Stimulated activated effector memory CD8-positive, alpha-beta T cell treated with anti-CD3 and anti-CD28 coated beads, Interleukin-12 subunit alpha, Interleukin-12 subunit beta, amount 100 ng/mL, for 72 hours (primary cell): Measurements from ENCODE around the gene LANCL3.
A peak's percentile ranks its signal among the peaks of the same experiment; 100 is the strongest.
"Not testable (repeated sequence)": the region's sequence is repeated elsewhere in the genome, so short reads cannot be mapped to it uniquely, and the experiment has no call there.

Source experiments
- ATAC-seq: fragments of 150-1000 bp; cut with Tn5 transposase; 2 replicates; pipeline ENCODE4 v1.10.0; 2021
- DNase-seq, 2 donors: peaks; one replicate each; pipeline ENCODE4 v3.0.0; 2021 to 2022; ENCODE audit warnings: low spot score in 2 of 2
- H3K27ac Mint-ChIP-seq: one replicate; pipeline ENCODE4 v1.8.0; 2022; ENCODE audit warnings: mild to moderate bottlenecking, mixed read lengths
- H3K36me3 Mint-ChIP-seq: one replicate; pipeline ENCODE4 v1.8.0; 2022; ENCODE audit warnings: mild to moderate bottlenecking, mixed read lengths
- H3K4me1 Mint-ChIP-seq: one replicate; pipeline ENCODE4 v1.8.0; 2022; ENCODE audit warnings: mixed read lengths
- H3K4me3 Mint-ChIP-seq: one replicate; pipeline ENCODE4 v1.8.0; 2022; ENCODE audit warnings: mild to moderate bottlenecking, mixed read lengths
- H3K9me3 Mint-ChIP-seq: one replicate; pipeline ENCODE4 v1.8.0; 2022; ENCODE audit warnings: mixed read lengths

LANCL3 gene

DNA sequence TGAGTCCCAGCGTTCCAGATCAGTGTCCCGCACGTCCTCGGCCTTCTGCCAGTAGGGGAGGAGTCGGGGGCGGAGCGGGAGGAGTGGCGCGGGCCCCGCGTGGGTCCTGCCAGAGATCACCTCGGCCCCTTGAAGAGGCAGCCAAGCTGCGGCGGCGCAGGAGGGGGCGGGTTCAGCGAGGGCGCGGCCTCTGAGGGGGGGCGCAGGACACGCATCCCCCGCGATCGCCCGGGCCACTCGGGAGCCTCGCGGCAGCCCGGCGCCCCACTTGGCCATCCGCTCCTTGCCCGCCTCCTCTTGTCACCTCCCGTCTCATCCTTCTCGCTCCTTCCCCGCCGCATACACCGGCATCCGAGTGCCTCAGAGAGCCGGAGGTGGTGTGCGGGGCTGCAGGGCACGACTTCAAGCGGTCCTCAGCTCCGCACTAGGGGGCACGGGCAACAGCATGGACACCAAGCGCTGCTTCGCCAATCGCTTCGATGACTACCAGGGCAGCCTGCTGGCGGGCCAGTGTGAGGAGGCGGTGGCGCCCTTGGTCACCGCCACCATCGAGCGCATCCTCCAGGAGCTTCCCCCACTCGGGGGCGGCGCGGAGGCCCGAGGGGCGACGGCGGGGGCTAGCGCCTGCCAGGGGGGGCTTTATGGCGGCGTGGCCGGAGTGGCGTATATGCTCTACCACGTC, at the start of gene LANCL3:
Gene LANCL3 (plus strand): TSS at position 236 of the 682 bp plus-strand sequence. CDS start 210 bp downstream, at position 446.
- DNase-seq (peak; percentile 2 to 55), ATAC-seq (peak; percentile 68)
- Mint-ChIP-seq H3K27ac (peak within 1 kb of the TSS; percentile 33), H3K4me3 (peak within 1 kb of the TSS; percentile 77), H3K4me1 (peaks cover 13% of the 10 kb centered on the region)
- not testable (repeated sequence) for H3K36me3 Mint-ChIP-seq, H3K9me3 Mint-ChIP-seq

DNA sequence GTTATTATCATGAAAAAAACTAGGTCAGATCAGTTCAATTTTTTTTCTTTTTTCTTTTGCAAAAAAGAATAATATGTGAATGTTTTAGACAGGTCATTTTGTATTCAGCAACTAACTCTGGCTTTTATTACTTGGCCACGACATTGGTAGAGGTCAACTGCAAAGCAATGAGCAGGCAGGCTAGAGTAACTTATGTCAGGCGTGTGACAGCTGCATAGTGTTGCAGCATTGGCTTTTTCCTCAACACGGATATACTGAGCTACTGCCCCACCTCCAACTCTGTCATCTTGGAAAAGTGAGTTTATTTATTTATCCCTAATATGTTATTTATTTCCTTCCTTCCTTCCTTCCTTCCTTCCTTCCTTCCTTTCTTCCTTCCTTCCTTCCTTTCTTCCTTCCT, 47.8 kb upstream of the LANCL3 start:
- not testable (repeated sequence) for ATAC-seq, DNase-seq, H3K36me3 Mint-ChIP-seq, H3K9me3 Mint-ChIP-seq, H3K4me1 Mint-ChIP-seq, H3K4me3 Mint-ChIP-seq, H3K27ac Mint-ChIP-seq

DNA sequence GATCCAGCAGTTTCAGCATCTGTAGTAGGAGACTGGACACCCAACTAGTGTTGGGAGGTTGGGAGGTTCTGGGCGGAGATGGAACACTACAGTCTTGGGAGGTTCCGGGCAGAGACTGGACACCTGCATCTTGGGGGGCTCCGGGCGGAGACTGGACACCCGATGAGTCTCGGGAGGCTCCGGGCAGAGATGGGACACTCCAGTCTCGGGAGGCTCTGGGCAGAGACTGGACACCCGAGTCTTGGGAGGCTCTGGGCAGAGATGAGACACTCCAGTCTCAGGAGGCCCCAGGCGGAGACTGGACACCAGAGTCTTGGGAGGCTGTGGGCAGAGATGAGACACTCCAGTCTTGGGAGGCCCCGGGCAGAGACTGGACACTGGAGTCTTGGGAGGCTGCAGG, 29.5 kb upstream of the LANCL3 start:
- Mint-ChIP-seq H3K36me3 (no peaks in the 10 kb centered on the region), H3K27ac (no peak overlapping the region), H3K9me3 (no peaks in the 10 kb centered on the region), H3K4me1 (no peaks in the 10 kb centered on the region), H3K4me3 (no peak overlapping the region)
- ATAC-seq (no peak), DNase-seq (no peak)

DNA sequence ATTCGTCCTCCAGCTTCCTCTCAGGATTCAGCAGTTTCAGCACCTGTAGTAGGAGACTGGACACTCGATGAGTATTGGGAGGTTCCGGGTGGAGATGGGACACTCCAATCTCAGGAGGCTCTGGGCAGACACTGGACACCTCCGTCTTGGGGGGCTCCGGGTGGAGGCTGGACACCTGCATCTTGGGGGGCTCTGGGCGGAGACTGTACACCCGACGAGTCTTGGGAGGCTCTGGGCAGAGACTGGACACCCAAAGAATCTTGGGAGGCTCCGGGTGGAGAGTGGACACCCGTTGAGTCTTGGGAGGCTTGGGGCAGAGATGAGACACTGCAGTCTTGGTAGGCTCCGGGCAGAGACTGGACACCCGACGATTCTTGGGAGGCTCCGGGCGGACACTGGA, 28.7 kb upstream of the LANCL3 start:
- Mint-ChIP-seq H3K9me3 (no peaks in the 10 kb centered on the region), H3K27ac (no peak overlapping the region), H3K4me3 (no peak overlapping the region), H3K36me3 (no peaks in the 10 kb centered on the region), H3K4me1 (no peaks in the 10 kb centered on the region)
- ATAC-seq = no peak
- no peak for DNase-seq

DNA sequence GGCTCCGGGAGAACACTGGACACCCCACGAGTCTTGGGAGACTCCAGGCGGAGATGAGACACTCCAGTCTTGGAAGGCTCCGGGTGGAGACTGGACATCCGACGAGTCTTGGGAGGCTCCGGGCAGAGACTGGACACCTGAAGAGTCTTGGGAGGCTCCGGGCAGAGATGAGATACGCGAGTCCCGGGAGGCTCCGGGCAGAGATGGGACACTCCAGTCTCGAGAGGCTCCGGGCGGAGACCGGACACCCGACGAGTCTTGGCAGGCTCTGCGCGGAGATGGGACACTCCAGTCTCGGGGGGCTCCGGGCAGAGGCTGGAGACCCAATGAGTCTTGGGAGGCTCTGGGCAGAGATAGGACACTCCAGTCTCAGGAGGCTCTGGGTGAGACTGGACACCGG, 28.1 kb upstream of the LANCL3 start:
- no peaks in the 10 kb centered on the region for H3K4me1 Mint-ChIP-seq
- no peak for ATAC-seq
- DNase-seq = no peak

DNA sequence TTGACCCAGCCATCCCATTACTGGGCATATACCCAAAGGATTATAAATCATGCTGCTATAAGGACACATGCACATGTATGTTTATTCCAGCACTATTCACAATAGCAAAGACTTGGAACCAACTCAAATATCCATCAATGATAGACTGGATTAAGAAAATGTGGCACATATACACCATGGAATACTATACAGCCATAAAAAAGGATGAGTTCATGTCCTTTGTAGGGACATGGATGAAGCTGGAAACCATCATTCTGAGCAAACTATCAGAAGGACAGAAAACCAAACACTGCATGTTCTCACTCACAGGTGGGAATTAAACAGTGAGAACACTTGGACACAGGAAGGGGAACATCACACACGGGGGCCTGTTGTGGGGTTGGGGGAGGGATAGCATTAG, 26.9 kb upstream of the LANCL3 start:
- H3K9me3 Mint-ChIP-seq, H3K36me3 Mint-ChIP-seq, H3K4me1 Mint-ChIP-seq, H3K4me3 Mint-ChIP-seq, DNase-seq, ATAC-seq, H3K27ac Mint-ChIP-seq: not testable (repeated sequence)

More for the DNA sequence above, 28.1 kb upstream of the LANCL3 start:
- Mint-ChIP-seq H3K9me3 (no peaks in the 10 kb centered on the region), H3K27ac (no peak overlapping the region), H3K4me3 (no peak overlapping the region), H3K36me3 (no peaks in the 10 kb centered on the region)

DNA sequence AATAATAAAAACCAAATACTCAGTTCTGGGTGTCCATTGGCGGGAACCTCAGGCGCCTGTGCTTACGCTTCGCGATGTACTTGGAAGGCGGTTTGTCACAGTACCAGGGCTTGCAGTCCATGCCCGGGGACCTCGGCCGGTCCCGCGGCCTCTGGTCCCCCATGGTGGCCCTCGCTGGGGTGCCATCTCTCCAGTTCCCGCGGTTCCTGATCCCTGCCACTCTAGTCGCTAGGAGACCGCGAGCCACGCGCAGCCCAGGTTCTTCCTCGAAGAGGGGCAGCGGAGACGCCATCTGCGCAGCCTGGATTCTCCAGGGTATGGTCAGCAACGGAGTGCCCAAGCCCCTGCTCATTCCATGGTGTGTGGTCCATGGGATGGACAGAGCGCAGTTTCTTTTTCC, 26.4 kb upstream of the LANCL3 start:
- no peak for ATAC-seq
- H3K36me3 Mint-ChIP-seq = no peaks in the 10 kb centered on the region
- H3K27ac Mint-ChIP-seq = no peak overlapping the region

DNA sequence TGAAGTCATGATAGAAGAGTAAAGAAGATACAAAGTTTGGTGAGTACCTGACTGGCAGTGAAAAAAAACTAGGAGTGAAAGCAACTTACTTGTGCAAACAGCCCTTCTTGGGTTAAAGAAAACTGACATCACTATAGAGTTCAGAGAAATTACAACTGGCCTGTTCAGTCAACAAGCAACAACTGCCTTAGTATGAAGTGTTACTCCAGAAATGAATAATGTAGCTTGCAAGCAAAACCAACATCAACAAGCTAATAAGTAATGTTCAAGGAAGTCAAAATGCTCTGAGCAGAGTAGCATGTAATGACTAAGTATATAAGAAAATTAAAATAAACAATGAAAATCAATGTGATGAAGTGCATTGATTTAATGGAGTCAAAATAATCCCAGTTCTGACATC, 21.8 kb upstream of the LANCL3 start:
- H3K9me3 Mint-ChIP-seq, H3K4me1 Mint-ChIP-seq, H3K4me3 Mint-ChIP-seq, DNase-seq, H3K36me3 Mint-ChIP-seq, H3K27ac Mint-ChIP-seq: not testable (repeated sequence)
- ATAC-seq = peak; percentile 58

More for the DNA sequence above, 26.4 kb upstream of the LANCL3 start:
- no peak for DNase-seq
- Mint-ChIP-seq H3K4me3 (no peak overlapping the region), H3K4me1 (no peaks in the 10 kb centered on the region), H3K9me3 (no peaks in the 10 kb centered on the region)

DNA sequence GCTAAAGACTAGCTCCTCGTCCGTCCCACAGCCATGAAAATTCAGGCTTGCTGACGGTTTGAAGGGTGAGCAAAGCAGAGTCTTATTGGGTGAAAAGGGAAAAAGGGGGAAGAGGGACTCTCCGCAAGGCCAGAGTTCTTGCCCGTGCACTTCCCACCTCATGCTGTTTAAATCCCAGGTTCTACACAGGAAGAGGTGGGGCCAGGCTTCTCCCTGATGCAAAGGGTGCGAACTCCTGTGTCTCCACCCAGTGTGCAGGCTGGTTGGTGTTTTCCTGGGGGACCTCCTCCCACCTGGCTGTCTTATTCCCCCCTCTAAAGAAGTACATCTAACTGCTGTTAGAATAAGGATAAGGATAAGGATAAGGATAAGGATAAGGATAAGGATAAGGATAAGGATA, 18.0 kb upstream of the LANCL3 start:
- Mint-ChIP-seq H3K4me1 (no peaks in the 10 kb centered on the region), H3K9me3 (no peaks in the 10 kb centered on the region), H3K27ac (no peak overlapping the region), H3K4me3 (no peak overlapping the region), H3K36me3 (no peaks in the 10 kb centered on the region)
- no peak for DNase-seq
- no peak for ATAC-seq

DNA sequence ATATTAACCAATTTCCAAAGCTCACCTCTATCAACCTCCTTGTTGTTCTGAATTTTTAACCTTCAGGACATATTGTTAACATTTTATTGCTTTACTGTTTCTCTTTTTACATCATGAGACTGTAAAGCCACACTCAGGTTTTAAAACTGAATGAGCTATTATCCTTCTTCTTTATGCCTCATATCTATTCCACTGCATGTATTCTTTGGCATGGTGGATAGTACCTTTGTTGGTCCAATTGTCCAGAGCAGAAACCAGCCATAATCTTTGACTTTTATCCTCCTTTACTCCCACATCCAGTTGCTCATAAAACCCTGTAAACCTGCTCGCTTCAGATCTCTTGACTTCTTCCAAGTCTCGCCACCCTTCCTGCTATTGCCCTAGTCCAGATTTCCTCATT, 6.2 kb upstream of the LANCL3 start:
- H3K9me3 Mint-ChIP-seq, H3K4me1 Mint-ChIP-seq, ATAC-seq, DNase-seq, H3K36me3 Mint-ChIP-seq, H3K27ac Mint-ChIP-seq, H3K4me3 Mint-ChIP-seq: not testable (repeated sequence)

DNA sequence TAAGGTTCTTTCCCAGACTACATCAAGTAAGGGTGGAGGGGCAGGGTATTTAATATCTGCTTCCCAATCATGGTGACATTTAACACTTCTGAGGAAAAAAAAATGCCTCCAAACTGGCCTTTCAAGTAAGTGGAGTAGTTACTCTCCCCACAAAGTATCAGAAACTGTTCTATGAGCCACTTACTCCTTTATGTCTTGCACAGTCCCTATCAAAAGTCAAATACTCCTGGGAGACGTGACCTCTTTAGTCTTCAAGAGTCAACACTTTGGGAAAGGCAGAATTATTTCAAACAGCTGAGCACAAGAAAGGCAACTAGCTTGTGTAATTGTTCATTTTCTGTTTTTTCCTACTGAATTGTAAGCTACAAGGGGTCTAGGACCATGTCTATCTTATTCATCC, 1.1 kb upstream of the LANCL3 start:
- DNase-seq, ATAC-seq, H3K36me3 Mint-ChIP-seq: not testable (repeated sequence)

DNA sequence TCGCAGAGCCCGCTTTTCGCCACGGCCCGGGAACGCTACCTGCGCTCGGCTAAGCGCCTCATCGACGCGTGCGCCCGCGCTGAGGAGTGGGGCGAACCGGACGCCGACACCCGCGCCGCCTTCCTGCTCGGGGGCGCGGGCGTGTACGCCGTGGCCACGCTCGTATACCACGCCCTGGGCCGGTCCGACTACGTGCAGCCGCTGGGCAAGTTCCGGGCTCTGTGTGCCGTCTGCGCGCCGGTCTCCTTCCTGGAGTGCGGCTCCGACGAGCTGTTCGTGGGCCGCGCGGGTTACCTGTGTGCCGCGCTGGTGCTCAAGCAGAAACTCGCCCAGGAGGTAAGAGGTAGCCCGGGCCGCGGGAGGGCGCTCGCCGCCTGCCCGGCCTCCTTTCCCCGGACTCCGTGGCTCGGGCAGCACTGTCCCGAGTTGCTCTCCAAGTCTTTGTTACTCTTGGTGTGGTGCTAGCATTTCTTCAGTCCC, 687 bp downstream of the LANCL3 start:
- H3K9me3 Mint-ChIP-seq, H3K36me3 Mint-ChIP-seq: not testable (repeated sequence)
- DNase-seq = peak; percentile 2 to 54
- H3K4me1 Mint-ChIP-seq = peaks cover 13% of the 10 kb centered on the region
- peak overlapping the region; percentile 33 for H3K27ac Mint-ChIP-seq
- ATAC-seq = peak; percentile 80
- peak overlapping the region; percentile 77 for H3K4me3 Mint-ChIP-seq

More for the DNA sequence above, 1.1 kb upstream of the LANCL3 start:
- H3K4me1 Mint-ChIP-seq = peaks cover 13% of the 10 kb centered on the region
- not testable (repeated sequence) for H3K4me3 Mint-ChIP-seq, H3K27ac Mint-ChIP-seq, H3K9me3 Mint-ChIP-seq

DNA sequence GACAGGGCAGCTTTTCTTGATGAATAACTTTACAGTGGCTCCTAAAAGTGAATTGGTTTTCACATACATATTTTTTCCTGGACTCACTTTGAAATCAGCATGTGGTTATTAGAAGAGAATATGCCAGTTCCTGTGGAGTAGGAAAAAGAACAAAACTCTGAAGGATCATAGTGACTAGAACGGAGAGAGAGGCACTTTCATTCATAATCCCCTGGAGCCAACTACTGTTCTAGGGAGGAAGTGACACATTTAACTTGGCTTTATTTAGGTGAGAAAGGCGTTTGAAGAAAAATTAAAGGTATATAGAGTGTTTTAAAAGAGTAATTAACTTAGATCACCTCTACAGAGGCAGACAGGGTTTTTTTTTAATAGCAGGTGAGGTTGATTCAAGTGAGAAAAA, 1.7 kb downstream of the LANCL3 start:
- Mint-ChIP-seq H3K27ac (peak overlapping the region; percentile 33), H3K4me3 (peak overlapping the region; percentile 77), H3K4me1 (peaks cover 13% of the 10 kb centered on the region)
- not testable (repeated sequence) for ATAC-seq, DNase-seq, H3K36me3 Mint-ChIP-seq, H3K9me3 Mint-ChIP-seq

DNA sequence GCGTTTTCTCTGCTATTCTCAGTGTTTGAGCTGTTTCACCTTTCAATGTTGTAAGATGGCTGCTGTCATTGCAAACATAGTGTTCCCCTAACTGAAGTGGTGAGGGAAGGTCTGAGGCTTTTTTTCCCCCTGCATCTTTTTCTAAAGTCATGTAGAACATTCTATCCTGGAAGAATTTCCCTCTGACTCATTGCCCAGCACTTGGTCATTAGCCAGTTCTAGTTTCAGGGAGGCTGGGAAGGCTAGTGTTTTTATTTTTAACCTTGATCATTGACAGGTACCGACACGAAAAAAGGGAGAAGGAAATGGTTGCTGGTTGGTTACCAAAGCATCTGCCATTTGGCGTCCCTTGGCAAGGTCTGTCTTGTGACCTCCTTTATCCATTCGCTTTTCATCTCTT, 6.6 kb downstream of the LANCL3 start:
- no peak for ATAC-seq
- Mint-ChIP-seq H3K27ac (no peak overlapping the region), H3K4me1 (peaks cover 7% of the 10 kb centered on the region), H3K4me3 (no peak overlapping the region), H3K36me3 (no peaks in the 10 kb centered on the region), H3K9me3 (no peaks in the 10 kb centered on the region)
- DNase-seq = no peak

DNA sequence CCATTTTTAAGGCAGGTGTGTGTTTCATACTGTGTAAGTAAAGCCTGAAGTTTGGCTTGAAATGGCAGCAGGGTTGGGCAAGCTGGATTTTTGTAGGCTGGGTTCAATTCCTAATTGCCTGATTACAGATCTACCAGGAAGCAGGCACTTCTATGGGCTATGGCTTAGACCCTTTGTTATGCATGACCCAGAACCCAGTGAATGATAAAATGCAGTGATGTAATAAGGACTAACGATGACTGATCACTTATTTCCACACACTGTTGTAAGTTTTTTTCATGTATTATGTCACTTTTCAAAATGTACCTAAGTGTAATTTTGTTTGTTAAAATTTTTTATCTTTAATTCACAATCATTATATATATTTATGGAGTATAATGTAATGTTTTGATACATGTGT, 8.6 kb downstream of the LANCL3 start:
- ATAC-seq (no peak), DNase-seq (no peak)
- no peaks in the 10 kb centered on the region for H3K36me3 Mint-ChIP-seq
- H3K4me3 Mint-ChIP-seq = no peak overlapping the region
- no peaks in the 10 kb centered on the region for H3K9me3 Mint-ChIP-seq
- H3K4me1 Mint-ChIP-seq = no peaks in the 10 kb centered on the region
- H3K27ac Mint-ChIP-seq = no peak overlapping the region

DNA sequence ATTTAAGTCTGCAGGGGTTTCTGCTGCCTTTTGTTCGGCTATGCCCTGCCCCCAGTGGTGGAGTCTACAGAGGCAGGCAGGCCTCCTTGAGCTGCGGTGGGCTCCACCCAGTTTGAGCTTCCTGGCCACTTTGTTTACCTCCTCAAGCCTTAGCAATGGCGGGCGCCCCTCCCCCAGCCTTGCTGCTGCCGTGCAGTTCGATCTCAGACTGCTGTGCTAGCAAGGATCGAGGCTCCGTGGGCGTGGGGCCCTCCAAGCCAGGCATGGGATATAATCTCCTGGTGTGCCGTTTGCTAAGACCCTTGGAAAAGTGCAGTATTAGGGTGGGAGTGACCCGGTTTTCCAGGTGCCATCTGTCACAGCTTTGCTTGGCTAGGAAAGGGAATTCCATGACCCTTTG, 15.9 kb downstream of the LANCL3 start:
- H3K36me3 Mint-ChIP-seq, H3K27ac Mint-ChIP-seq, DNase-seq, H3K4me3 Mint-ChIP-seq, H3K4me1 Mint-ChIP-seq, H3K9me3 Mint-ChIP-seq, ATAC-seq: not testable (repeated sequence)
